ENCODE results near the gene ZNF436. TPM values are rescaled to one million over a fixed set of nuclear protein-coding genes. Genes with fewer than 3 reads are reported as not detected.

Gene ZNF436
- total and polyA plus RNA-seq, 2 of the 8 experiments (the other 6 are each of a cell fraction or from before 2014, with no cell fraction given): 0.65 to 1.8 TPM

DNA sequence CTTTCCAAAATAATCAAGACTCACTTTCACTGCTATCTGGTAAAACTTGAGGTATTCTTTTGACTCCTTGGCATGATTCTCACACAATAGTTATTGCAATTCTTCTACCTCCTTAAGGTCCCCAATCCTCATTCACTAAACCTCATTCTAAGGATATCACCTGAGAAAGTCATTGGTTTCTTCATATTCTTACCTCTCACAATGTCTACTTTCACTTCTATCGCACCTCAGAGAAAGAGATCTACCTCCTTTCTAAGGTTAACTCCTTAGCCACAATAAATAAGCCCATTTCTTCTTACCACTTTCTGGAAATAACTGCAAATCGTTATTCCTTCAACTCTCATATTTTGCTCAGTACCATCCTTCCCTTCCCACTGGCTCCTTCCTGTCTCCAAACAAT, 44.2 kb downstream of the ZNF436 start:
- Histone ChIP-seq H4K5ac (ENCODE audit: insufficient read length, low read depth, low read length) (no peak overlapping the region), H3K79me1 (ENCODE audit: low read depth, low read length) (peaks cover 3% of the 10 kb centered on the region; the same call in 1 of the 2 replicates), H3K79me2 (ENCODE audit: control insufficient read depth in 1 of 2, insufficient read depth in 2 of 2, low read length in 2 of 2) (peaks cover 0 to 49% of the 10 kb centered on the region in 2 experiments; a peak in 3 of 4 replicates), H2BK120ac (replicated peaks; ENCODE audit: low read depth, low read length) (no peak overlapping the region), H3K4me3 (ENCODE audit: extremely low read depth in 1 of 4, insufficient read depth in 2 of 4, low read depth in 3 of 4, low read length in 4 of 4) (no peak overlapping the region), H3K4ac (replicated peaks; ENCODE audit: insufficient read length, low read depth, low read length) (no peak overlapping the region), H4K20me1 (replicated peaks in 1 of 2; ENCODE audit: control insufficient read depth in 1 of 2, insufficient read depth in 2 of 2, low read length in 2 of 2) (peaks cover 5 to 21% of the 10 kb centered on the region in 2 experiments), H3K27ac (ENCODE audit: low read depth, low read length) (no peak overlapping the region), H3K56ac (replicated peaks; ENCODE audit: insufficient read length, low read depth, low read length) (no peak overlapping the region), H2AFZ (ENCODE audit: low read length) (no peak overlapping the region), H3K4me1 (replicated peaks in 1 of 4; ENCODE audit: control insufficient read depth in 3 of 4, insufficient read depth in 4 of 4, low read length in 3 of 4) (no peaks in the 10 kb centered on the region), H3K18ac (ENCODE audit: extremely low read depth, low read length) (no peak overlapping the region), H3K4me2 (ENCODE audit: insufficient read depth in 1 of 2, low read depth in 2 of 2, low read length in 2 of 2) (no peak overlapping the region), H2AK5ac (ENCODE audit: low read depth, low read length) (no peak overlapping the region), H3K9ac (replicated peaks in 1 of 4; ENCODE audit: extremely low read depth in 1 of 4, low read depth in 3 of 4, low read length in 3 of 4) (no peak overlapping the region), H2BK12ac (ENCODE audit: low read depth, low read length) (no peak overlapping the region), H3K23ac (ENCODE audit: insufficient read length) (no peak overlapping the region), H2BK5ac (ENCODE audit: low read depth, low read length) (no peak overlapping the region), H2BK15ac (ENCODE audit: low read length) (no peak overlapping the region), H2BK20ac (ENCODE audit: low read length) (no peak overlapping the region), H3K14ac (ENCODE audit: insufficient read length) (no peak overlapping the region), H4K8ac (ENCODE audit: extremely low read depth, insufficient read depth, low read length) (no peak overlapping the region), H3K9me3 (ENCODE audit: insufficient read depth in 2 of 2, low read depth in 1 of 2, low read length in 1 of 2) (no peaks in the 10 kb centered on the region), H4K91ac (replicated peaks; ENCODE audit: insufficient read length, low read length) (no peak overlapping the region), H3K23me2 (ENCODE audit: low read depth, low read length) (peaks cover 2% of the 10 kb centered on the region; the same call in 1 of the 2 replicates), H3K36me3 (ENCODE audit: control insufficient read depth in 2 of 4, insufficient read depth in 4 of 4, low read length in 3 of 4) (peaks cover 11 to 78% (median 38%) of the 10 kb centered on the region in 4 experiments), H3K27me3 (replicated peaks in 1 of 4; ENCODE audit: control insufficient read depth in 3 of 4, extremely low read depth in 1 of 4, insufficient read depth in 3 of 4, low read length in 3 of 4) (no peaks in the 10 kb centered on the region)
- 87 to 100% methylated on average over 1 to 2 of the region's 2 CpGs for WGBS, 2 experiments (ENCODE audit: extremely low coverage in 1 of 2, insufficient coverage in 1 of 2, insufficient read length in 1 of 2, insufficient replicate concordance in 2 of 2, low coverage in 1 of 2, low lambda C conversion rate in 2 of 2, missing lambda C conversion rate in 1 of 2)
- FAIRE-seq (no peak), DNase-seq (ENCODE audit: low read depth in 1 of 2, low spot score in 2 of 2) (no peak)
- ChIA-PET CTCF (ENCODE audit: partially characterized antibody) (no interaction called here), POLR2A (ENCODE audit: partially characterized antibody) (no interaction called here)
- TF ChIP-seq RAD21 (IDR thresholded peaks at IDR 0.05 in 1 of 2, conservative IDR thresholded peaks at IDR 0.05 in 1 of 2; ENCODE audit: low read depth in 2 of 2, low read length in 2 of 2) (no peak), CBX5 (IDR thresholded peaks at IDR 0.05; ENCODE audit: low read depth, low read length) (no peak), RXRA (IDR thresholded peaks at IDR 0.05; ENCODE audit: insufficient read depth, low read depth, low read length) (no peak), CREB1 (IDR thresholded peaks at IDR 0.05) (no peak), GTF2F1 (IDR thresholded peaks at IDR 0.05; ENCODE audit: borderline replicate concordance, low read depth, low read length) (no peak), KDM4A (IDR thresholded peaks at IDR 0.05; ENCODE audit: low read depth, low read length, severe bottlenecking) (no peak), RFX5 (IDR thresholded peaks at IDR 0.05; ENCODE audit: borderline replicate concordance, low read depth, low read length) (no peak), RNF2 (IDR thresholded peaks at IDR 0.05; ENCODE audit: borderline replicate concordance, low read depth, low read length, missing control alignments, poor library complexity, severe bottlenecking) (no peak), CBX8 (IDR thresholded peaks at IDR 0.05; ENCODE audit: borderline replicate concordance, low read depth, low read length) (no peak), EZH2 (IDR thresholded peaks at IDR 0.05; ENCODE audit: low read depth, low read length, severe bottlenecking) (no peak), TAF7 (optimal IDR thresholded peaks at IDR 0.05; ENCODE audit: borderline replicate concordance, low read depth, low read length) (no peak)
- TF ChIP-seq, protein P1, sequence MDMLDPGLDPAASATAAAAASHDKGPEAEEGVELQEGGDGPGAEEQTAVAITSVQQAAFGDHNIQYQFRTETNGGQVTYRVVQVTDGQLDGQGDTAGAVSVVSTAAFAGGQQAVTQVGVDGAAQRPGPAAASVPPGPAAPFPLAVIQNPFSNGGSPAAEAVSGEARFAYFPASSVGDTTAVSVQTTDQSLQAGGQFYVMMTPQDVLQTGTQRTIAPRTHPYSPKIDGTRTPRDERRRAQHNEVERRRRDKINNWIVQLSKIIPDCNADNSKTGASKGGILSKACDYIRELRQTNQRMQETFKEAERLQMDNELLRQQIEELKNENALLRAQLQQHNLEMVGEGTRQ (IDR thresholded peaks at IDR 0.05; ENCODE audit: low read length): no peak
